AG04449 (cell line): ENCODE measurements around the gene CUEDC1.

Experiments used
- CTCF ChIA-PET: fragments of 350-600 bp; formaldehyde crosslinking; extraction: SDS; loops from one replicate; lab custom pipeline; 2021; ENCODE audit warnings: antibody characterized with exemption; lab: Yijun Ruan, JAX
- POLR2A ChIA-PET: fragments of 400-600, 350-600 bp; formaldehyde crosslinking; extraction: SDS; loops from one replicate; lab custom pipeline; 2020; ENCODE audit warnings: antibody characterized with exemption, inconsistent platforms; lab: Yijun Ruan, JAX
- DNase-seq: peaks from one replicate; pipeline ENCODE4 v3.0.0-alpha.2; 2010; ENCODE audit warnings: low read depth, low spot score
- H3K4me3 ChIP-seq: 2 replicates; pipeline ENCODE4 v1.5.1; 2011; ENCODE audit warnings: low read depth, mild to moderate bottlenecking, control low read depth, low read length
- CTCF ChIP-seq: IDR thresholded peaks from one replicate; pipeline ENCODE4 v1.5.1; 2011; ENCODE audit warnings: mild to moderate bottlenecking, moderate library complexity, low read length, control low read depth, inconsistent platforms; ENCODE audit not compliant: insufficient read depth; ENCODE audit errors: missing control alignments

The CUEDC1 gene

GRCh38 chr17:57915544-57915943 is 39.7 kb downstream of the CUEDC1 start:
- CTCF ChIA-PET = interaction anchor here (1.0 kb wide), 2 partner anchors 17 to 40 kb away, joined by 3 read pairs; partner anchors contain the start of gene CUEDC1
- DNase-seq = no peak
- TF ChIP-seq CTCF = no peak
- H3K4me3 ChIP-seq = no peak overlapping the region
- POLR2A ChIA-PET = interaction anchor here (1.3 kb wide), 1 partner anchor 12 kb away, joined by 5 read pairs; no protein-coding TSS in a partner anchor

- POLR2A ChIA-PET = interaction anchor here (1.3 kb wide), 1 partner anchor 13 kb away, joined by 5 read pairs; no protein-coding TSS in a partner anchor
- CTCF ChIA-PET = interaction anchor here (0.7 to 1.6 kb wide), 6 partner anchors 10 to 43 kb away, joined by 3 to 6 read pairs (median 4); no protein-coding TSS in a partner anchor
- no peak overlapping the region for H3K4me3 ChIP-seq
- no peak for DNase-seq
- no peak for TF ChIP-seq CTCF
Measured at GRCh38 chr17:57914273-57915142, 40.7 kb downstream of the CUEDC1 start.

GRCh38 chr17:57913575-57914272 is 41.5 kb downstream of the CUEDC1 start:
- ChIA-PET CTCF (interaction anchor here (0.9 to 1.6 kb wide), 4 partner anchors 9 to 42 kb away, joined by 3 to 6 read pairs (median 4); no protein-coding TSS in a partner anchor), POLR2A (no interaction called here)
- TF ChIP-seq CTCF = no peak

GRCh38 chr17:57911834-57912673 is 43.2 kb downstream of the CUEDC1 start:
- H3K4me3 ChIP-seq = no peak overlapping the region
- ChIA-PET CTCF (interaction anchor here (0.7 kb wide), 1 partner anchor 16 kb away, joined by 4 read pairs; no protein-coding TSS in a partner anchor), POLR2A (interaction anchor here (0.6 kb wide), 1 partner anchor 177 kb away, joined by 5 read pairs; no protein-coding TSS in a partner anchor)

More at GRCh38 chr17:57913575-57914272, 41.5 kb downstream of the CUEDC1 start:
- DNase-seq = no peak
- no peak overlapping the region for H3K4me3 ChIP-seq

More at GRCh38 chr17:57911834-57912673, 43.2 kb downstream of the CUEDC1 start:
- no peak for DNase-seq
- TF ChIP-seq CTCF = no peak
